Mesenchymal stem cell (in vitro differentiated cells and primary cell): ENCODE measurements around the gene SPRR2B.
"Not testable (repeated sequence)": the region's sequence is repeated elsewhere in the genome, so short reads cannot be mapped to it uniquely, and the experiment has no call there.

Experiments
- DNase-seq: peaks from one replicate; pipeline ENCODE4 v3.0.0-alpha.2; 2013
- H2AFZ ChIP-seq: one replicate; pipeline ENCODE4 v1.6.1; 2013; ENCODE audit warnings: low read depth, mild to moderate bottlenecking, control low read depth, inconsistent platforms, low read length, moderate library complexity
- H2AK5ac ChIP-seq: 2 replicates; pipeline ENCODE4 v1.6.1; 2013; ENCODE audit warnings: low read length, moderate library complexity, mild to moderate bottlenecking, inconsistent platforms; ENCODE audit not compliant: severe bottlenecking
- H2BK120ac ChIP-seq: one replicate; pipeline ENCODE4 v1.6.1; 2013; ENCODE audit warnings: low read depth, mild to moderate bottlenecking, inconsistent platforms, low read length, moderate library complexity
- H2BK12ac ChIP-seq, 2 experiments: one replicate each; pipeline ENCODE4 v1.6.1; 2013; ENCODE audit warnings: inconsistent platforms in 2 of 2, low read length in 2 of 2, mild to moderate bottlenecking in 2 of 2, moderate library complexity in 2 of 2, control low read depth in 1 of 2
- H2BK15ac ChIP-seq: one replicate; pipeline ENCODE4 v1.6.1; 2013; ENCODE audit warnings: mild to moderate bottlenecking, low read depth, inconsistent platforms; ENCODE audit not compliant: poor library complexity, severe bottlenecking
- H2BK5ac ChIP-seq: 2 replicates; pipeline ENCODE4 v1.6.1; 2013; ENCODE audit warnings: low read depth, mild to moderate bottlenecking, low read length, control low read depth, inconsistent platforms; ENCODE audit not compliant: poor library complexity, severe bottlenecking
- H3K14ac ChIP-seq, 2 experiments: one replicate each; pipeline ENCODE4 v1.6.1; 2013; ENCODE audit warnings: inconsistent platforms in 2 of 2, low read length in 2 of 2, control low read depth in 1 of 2, mild to moderate bottlenecking in 1 of 2, moderate library complexity in 1 of 2
- H3K18ac ChIP-seq, 2 experiments: one replicate each; pipeline ENCODE4 v1.6.1; 2013; ENCODE audit warnings: inconsistent platforms in 2 of 2, low read length in 2 of 2, control low read depth in 1 of 2, low read depth in 1 of 2, mild to moderate bottlenecking in 1 of 2
- H3K23ac ChIP-seq, 2 experiments: one replicate each; pipeline ENCODE4 v1.6.1; 2013; ENCODE audit warnings: inconsistent platforms in 2 of 2, low read length in 2 of 2, mild to moderate bottlenecking in 2 of 2, moderate library complexity in 2 of 2, control low read depth in 1 of 2
- H3K27ac ChIP-seq: 2 replicates; pipeline ENCODE4 v1.5.1; 2013; ENCODE audit warnings: mild to moderate bottlenecking, moderate library complexity, low read length, control low read depth, inconsistent platforms; ENCODE audit not compliant: poor library complexity, severe bottlenecking
- H3K27me3 ChIP-seq, 2 experiments: 2 replicates each; pipeline versions ENCODE4 v1.6.1 to v1.7.0; 2013; ENCODE audit warnings: low read length in 2 of 2, mild to moderate bottlenecking in 2 of 2, moderate library complexity in 2 of 2, control low read depth in 1 of 2, inconsistent platforms in 1 of 2; ENCODE audit not compliant: control insufficient read depth in 1 of 2, insufficient read depth in 1 of 2
- H3K36me3 ChIP-seq, 2 experiments: 2 replicates each; pipeline versions ENCODE4 v1.6.1 to v1.7.0; 2013; ENCODE audit warnings: low read length in 2 of 2, control low read depth in 1 of 2, inconsistent platforms in 1 of 2, low read depth in 1 of 2, mild to moderate bottlenecking in 1 of 2; ENCODE audit not compliant: insufficient read depth in 2 of 2, control insufficient read depth in 1 of 2
- H3K4ac ChIP-seq, 2 experiments: one replicate each; pipeline ENCODE4 v1.6.1; 2013; ENCODE audit warnings: inconsistent platforms in 2 of 2, low read length in 2 of 2, mild to moderate bottlenecking in 2 of 2, moderate library complexity in 2 of 2, control low read depth in 1 of 2, low read depth in 1 of 2
- H3K4me1 ChIP-seq: 2 replicates; pipeline ENCODE4 v1.6.1; 2013; ENCODE audit warnings: low read depth, low read length, control low read depth; ENCODE audit not compliant: control insufficient read depth, insufficient read depth
- H3K4me2 ChIP-seq: 2 replicates; pipeline ENCODE4 v1.6.1; 2013; ENCODE audit warnings: low read length, mild to moderate bottlenecking, inconsistent platforms; ENCODE audit not compliant: poor library complexity, severe bottlenecking
- H3K4me3 ChIP-seq, 2 experiments: 2 replicates each; pipeline versions ENCODE4 v1.5.1 to v1.7.0; 2013; ENCODE audit warnings: low read length in 2 of 2, mild to moderate bottlenecking in 2 of 2, control low read depth in 1 of 2, low read depth in 1 of 2; ENCODE audit not compliant: insufficient read depth in 1 of 2
- H3K79me1 ChIP-seq: replicated peaks from 2 replicates; pipeline ENCODE4 v1.6.1; 2013; ENCODE audit warnings: mild to moderate bottlenecking, control low read depth, low read length, inconsistent platforms; ENCODE audit not compliant: poor library complexity, severe bottlenecking
- H3K9ac ChIP-seq: 2 replicates; pipeline ENCODE4 v1.7.0; 2013; ENCODE audit warnings: mild to moderate bottlenecking, low read length, moderate library complexity
- H3K9me3 ChIP-seq: 2 replicates; pipeline ENCODE4 v1.7.0; 2013; ENCODE audit warnings: mild to moderate bottlenecking, low read length; ENCODE audit not compliant: control insufficient read depth
- H4K8ac ChIP-seq: one replicate; pipeline ENCODE4 v1.6.1; 2013; ENCODE audit warnings: inconsistent platforms, mild to moderate bottlenecking, low read length, moderate library complexity
- H4K91ac ChIP-seq: one replicate; pipeline ENCODE4 v1.6.1; 2013; ENCODE audit warnings: mild to moderate bottlenecking, low read length, inconsistent platforms
- WGBS: methylation state at CpG from one replicate; pipeline ENCODE4 v1.1.7; 2013; ENCODE audit warnings: mixed read lengths; 5-methylcytosine and 5-hydroxymethylcytosine counted together

Gene SPRR2B

DNA sequence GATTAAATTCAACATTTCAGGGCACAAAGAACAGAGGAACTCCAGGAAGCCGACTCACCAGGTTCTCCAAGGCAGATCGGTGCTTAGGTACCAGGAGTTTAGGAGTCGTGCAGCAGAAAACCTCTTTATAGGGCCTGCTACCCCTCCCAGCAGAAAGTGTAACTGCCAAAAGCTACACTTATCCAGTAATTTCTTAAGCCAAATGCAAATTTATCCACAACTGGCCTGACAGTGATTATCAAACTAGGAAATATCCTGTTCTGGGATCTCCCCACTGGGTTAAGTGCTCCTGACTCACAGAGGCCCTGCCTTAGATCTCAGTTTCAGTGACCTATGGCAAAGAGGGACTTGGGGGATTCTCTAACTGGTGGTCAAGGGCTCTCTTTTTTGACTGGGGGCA lies 42.0 kb upstream of the SPRR2B start, which contains the start of gene SPRR2F:
TSS of gene SPRR2F (minus strand) at position 101 of the 400 bp plus-strand sequence. CDS start 783 bp downstream, outside the sequence.
- H2AFZ ChIP-seq: no peak within 1 kb of the TSS
- no peak within 1 kb of the TSS for H3K14ac ChIP-seq
- H2BK12ac ChIP-seq: no peak within 1 kb of the TSS
- no peak within 1 kb of the TSS for H2BK5ac ChIP-seq
- H4K8ac ChIP-seq: no peak within 1 kb of the TSS
- no peak within 1 kb of the TSS for H2AK5ac ChIP-seq
- H4K91ac ChIP-seq: no peak within 1 kb of the TSS
- WGBS: 72% methylated on average over 3 of the region's 3 CpGs
- H3K9ac ChIP-seq: no peak within 1 kb of the TSS
- no peak within 1 kb of the TSS for H3K4me3 ChIP-seq
- no peak within 1 kb of the TSS for H3K27ac ChIP-seq
- H3K9me3 ChIP-seq: no peaks in the 10 kb centered on the region
- no peak within 1 kb of the TSS for H3K18ac ChIP-seq
- H3K4ac ChIP-seq: no peak within 1 kb of the TSS
- H3K23ac ChIP-seq: no peak within 1 kb of the TSS
- no peak within 1 kb of the TSS for H2BK120ac ChIP-seq
- no peaks in the 10 kb centered on the region for H3K36me3 ChIP-seq
- no peaks in the 10 kb centered on the region for H3K27me3 ChIP-seq
- H2BK15ac ChIP-seq: no peak within 1 kb of the TSS
- no peak within 1 kb of the TSS for H3K4me2 ChIP-seq
- H3K79me1 ChIP-seq: no peaks in the 10 kb centered on the region
- no peak for DNase-seq
- H3K4me1 ChIP-seq: no peaks in the 10 kb centered on the region

DNA sequence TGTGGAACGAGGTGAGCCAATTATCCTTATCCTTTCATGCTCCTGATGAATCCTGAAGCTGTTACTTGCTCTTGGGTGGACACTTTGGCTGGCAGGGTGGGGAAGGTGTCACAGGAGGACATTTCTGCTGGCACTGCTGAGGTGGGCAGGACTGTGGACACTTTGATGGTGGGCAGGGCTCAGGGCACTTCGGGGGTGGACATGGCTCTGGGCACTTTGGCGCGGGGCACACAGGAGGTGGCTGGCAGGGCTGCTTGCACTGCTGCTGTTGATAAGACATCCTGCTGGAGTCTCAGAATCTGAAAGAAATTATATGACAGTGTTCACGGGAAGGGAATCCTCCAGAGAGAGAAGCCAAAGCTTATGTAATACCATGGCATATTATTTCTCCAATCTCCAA lies 41.0 kb upstream of the SPRR2B start:
- not testable (repeated sequence) for H2BK12ac ChIP-seq, H3K9ac ChIP-seq, H3K18ac ChIP-seq, H3K4ac ChIP-seq, H3K36me3 ChIP-seq, H4K8ac ChIP-seq, H2BK5ac ChIP-seq, H2AK5ac ChIP-seq, DNase-seq, H2AFZ ChIP-seq, H3K14ac ChIP-seq, H3K27ac ChIP-seq, H4K91ac ChIP-seq, H3K4me3 ChIP-seq, H3K4me1 ChIP-seq, H3K27me3 ChIP-seq, H3K4me2 ChIP-seq, H2BK15ac ChIP-seq, H3K23ac ChIP-seq, H2BK120ac ChIP-seq, H3K9me3 ChIP-seq, H3K79me1 ChIP-seq
- 55% methylated on average over 5 of the region's 5 CpGs for WGBS

DNA sequence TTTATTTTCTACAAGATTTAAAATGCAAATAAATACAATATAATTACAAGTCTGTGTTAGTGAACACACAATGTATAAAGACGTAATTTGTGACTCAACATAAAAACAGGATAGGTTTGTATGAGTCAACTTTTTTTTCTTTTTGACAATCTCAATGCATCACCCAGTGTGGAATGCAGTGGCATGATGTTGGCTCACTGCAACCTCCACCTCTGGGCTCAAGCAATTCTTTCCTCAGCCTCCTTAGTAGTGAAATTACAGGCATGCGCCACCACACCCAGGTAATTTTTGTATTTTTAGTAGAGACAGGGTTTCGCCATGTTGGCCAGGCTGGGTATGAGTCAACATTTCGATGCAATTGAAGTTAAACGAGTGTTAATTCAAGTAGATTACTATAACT lies 28.8 kb upstream of the SPRR2B start:
- Histone ChIP-seq H2BK12ac (no peak overlapping the region), H4K91ac (no peak overlapping the region), H3K4me2 (no peak overlapping the region), H3K9ac (no peak overlapping the region), H2AFZ (no peak overlapping the region), H3K4ac (no peak overlapping the region), H2BK5ac (no peak overlapping the region), H2BK120ac (no peak overlapping the region), H3K9me3 (peaks cover 4% of the 10 kb centered on the region), H3K36me3 (no peaks in the 10 kb centered on the region), H3K79me1 (no peaks in the 10 kb centered on the region), H2AK5ac (no peak overlapping the region), H3K27me3 (no peaks in the 10 kb centered on the region), H3K27ac (no peak overlapping the region), H2BK15ac (no peak overlapping the region), H3K4me1 (no peaks in the 10 kb centered on the region), H3K14ac (no peak overlapping the region), H4K8ac (no peak overlapping the region), H3K4me3 (no peak overlapping the region), H3K23ac (no peak overlapping the region), H3K18ac (no peak overlapping the region)
- WGBS: 77% methylated on average over 3 of the region's 5 CpGs
- no peak for DNase-seq

DNA sequence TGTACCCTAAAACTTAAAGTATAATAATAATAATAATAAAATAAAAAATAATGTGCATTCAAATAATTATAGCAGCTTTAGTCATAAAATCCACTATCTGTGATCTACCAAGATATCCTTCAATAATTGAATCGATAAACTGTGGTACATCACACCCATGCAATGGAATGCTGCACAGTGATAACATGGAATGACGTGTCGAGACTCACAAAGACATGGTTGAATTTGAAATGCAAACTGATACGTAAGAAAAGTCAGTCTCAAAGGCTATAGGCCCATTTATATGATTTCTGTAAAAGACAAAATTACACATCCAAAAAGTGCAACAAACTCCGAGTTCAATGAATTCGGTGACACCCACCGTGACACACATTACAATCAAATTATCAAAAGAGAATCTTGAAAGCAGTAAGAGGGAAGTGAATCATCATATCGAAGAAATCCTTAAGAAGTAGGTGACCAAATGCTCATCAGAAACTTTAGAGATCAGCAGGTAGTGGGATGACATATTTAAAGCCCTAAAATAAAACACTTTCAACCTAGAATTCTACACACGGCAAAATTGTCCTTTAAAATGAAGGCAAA lies 28.1 kb upstream of the SPRR2B start:
- no peak overlapping the region for H4K91ac ChIP-seq
- H3K9ac ChIP-seq: no peak overlapping the region
- H3K79me1 ChIP-seq: no peaks in the 10 kb centered on the region
- no peak overlapping the region for H2AFZ ChIP-seq
- no peak overlapping the region for H4K8ac ChIP-seq
- H2BK120ac ChIP-seq: no peak overlapping the region
- no peak overlapping the region for H3K4me3 ChIP-seq
- no peak overlapping the region for H3K27ac ChIP-seq
- H3K36me3 ChIP-seq: no peaks in the 10 kb centered on the region
- H3K4me1 ChIP-seq: no peaks in the 10 kb centered on the region
- H3K23ac ChIP-seq: no peak overlapping the region
- no peaks in the 10 kb centered on the region for H3K9me3 ChIP-seq
- H3K14ac ChIP-seq: no peak overlapping the region
- H3K4me2 ChIP-seq: no peak overlapping the region
- H3K27me3 ChIP-seq: no peaks in the 10 kb centered on the region
- H2AK5ac ChIP-seq: no peak overlapping the region
- WGBS: 67% methylated on average over 5 of the region's 9 CpGs
- H2BK12ac ChIP-seq: no peak overlapping the region
- DNase-seq: no peak
- no peak overlapping the region for H3K4ac ChIP-seq
- H2BK15ac ChIP-seq: no peak overlapping the region
- H2BK5ac ChIP-seq: no peak overlapping the region
- H3K18ac ChIP-seq: no peak overlapping the region
